Keratinocyte (primary cell): ENCODE data around the gene NGRN. TPM values are rescaled to one million over a fixed set of nuclear protein-coding genes. Genes with fewer than 3 reads are reported as not detected.
"Not testable (repeated sequence)": the region's sequence is repeated elsewhere in the genome, so short reads cannot be mapped to it uniquely, and the experiment has no call there.

ENCODE experiments used
- DNase-seq: peaks from one replicate; pipeline ENCODE4 v3.0.0-alpha.2; 2011; ENCODE audit warnings: low read depth, missing footprints, low spot score
- FAIRE-seq: peaks from 2 replicates; lab custom pipeline; 2011; peaks lifted over from hg19 to GRCh38; lab: Jason Lieb, UNC
- H2AFZ ChIP-seq: 2 replicates; pipeline ENCODE4 v1.6.0; 2012; ENCODE audit warnings: low read length, control low read depth, inconsistent platforms; ENCODE audit not compliant: control insufficient read depth
- H3K27ac ChIP-seq: 2 replicates; pipeline ENCODE4 v1.5.1; 2011; ENCODE audit warnings: low read length; ENCODE audit not compliant: control insufficient read depth, insufficient read depth
- H3K27me3 ChIP-seq: 3 replicates; pipeline ENCODE4 v1.6.0; 2011; ENCODE audit warnings: low read length; ENCODE audit not compliant: control insufficient read depth, insufficient read depth; ENCODE audit errors: extremely low read depth
- H3K36me3 ChIP-seq, 2 experiments: 2 replicates in 1 of 2; 3 replicates in 1 of 2; pipeline ENCODE4 v1.5.1; 2011; ENCODE audit warnings: low read length in 2 of 2, mild to moderate bottlenecking in 1 of 2; ENCODE audit not compliant: control insufficient read depth in 2 of 2, insufficient read depth in 2 of 2; ENCODE audit errors: extremely low read depth in 1 of 2
- H3K4me1 ChIP-seq: 3 replicates; pipeline ENCODE4 v1.5.1; 2011; ENCODE audit warnings: low read length; ENCODE audit not compliant: control insufficient read depth, insufficient read depth; ENCODE audit errors: extremely low read depth
- H3K4me2 ChIP-seq: 3 replicates; pipeline ENCODE4 v1.6.0; 2011; ENCODE audit warnings: low read depth, low read length; ENCODE audit not compliant: control insufficient read depth, insufficient read depth; ENCODE audit errors: extremely low read depth
- H3K4me3 ChIP-seq, 3 experiments: fragments of 200-600 bp in 1 of 3; sonication (generic) in 1 of 3; 2 replicates in 2 of 3; 3 replicates in 1 of 3; pipeline ENCODE4 v1.5.1; 2011 to 2016; ENCODE audit warnings: low read length in 3 of 3, mild to moderate bottlenecking in 3 of 3, control low read depth in 2 of 3, inconsistent platforms in 1 of 3, low read depth in 1 of 3, mixed read lengths in 1 of 3, mixed run types in 1 of 3, moderate library complexity in 1 of 3; ENCODE audit not compliant: control insufficient read depth in 2 of 3, insufficient read depth in 2 of 3; ENCODE audit errors: extremely low read depth in 1 of 3
- H3K79me2 ChIP-seq: 2 replicates; pipeline ENCODE4 v1.6.0; 2012; ENCODE audit warnings: low read length; ENCODE audit not compliant: control insufficient read depth, insufficient read depth
- H3K9ac ChIP-seq: 3 replicates; pipeline ENCODE4 v1.6.0; 2011; ENCODE audit warnings: low read length; ENCODE audit not compliant: control insufficient read depth, insufficient read depth; ENCODE audit errors: extremely low read depth
- H3K9me1 ChIP-seq: 3 replicates; pipeline ENCODE4 v1.6.0; 2011; ENCODE audit warnings: low read length; ENCODE audit not compliant: control insufficient read depth, insufficient read depth; ENCODE audit errors: extremely low read depth
- H3K9me3 ChIP-seq: 2 replicates; pipeline ENCODE4 v1.5.1; 2012; ENCODE audit warnings: low read depth, low read length; ENCODE audit not compliant: control insufficient read depth
- H4K20me1 ChIP-seq: 3 replicates; pipeline ENCODE4 v1.6.0; 2011; ENCODE audit warnings: low read length; ENCODE audit not compliant: control insufficient read depth, insufficient read depth; ENCODE audit errors: extremely low read depth
- EZH2 ChIP-seq: IDR thresholded peaks from one replicate; pipeline ENCODE4 v1.6.1; 2012; ENCODE audit warnings: inconsistent platforms, mild to moderate bottlenecking, low read length, moderate library complexity
- dilution Hi-C: fragments of 300-500 bp; cut with MboI; formaldehyde crosslinking; loops from one replicate; pipeline ENCODE4 v1.7.0; 2020; ENCODE audit warnings: low sequenced_read_pairs; ENCODE audit not compliant: extremely low pct_ligation_motif_present
- polyA plus RNA-seq, 5 experiments: library from polyadenylated mRNA; depleted of rRNA in 3 of 5; stranded (reverse) in 3 of 5; stranded (forward) in 1 of 5; unstranded in 1 of 5; fragments of >200 nt; gene quantifications; 1 replicate in 1 of 5; 2 replicates in 3 of 5; 3 replicates in 1 of 5; pipeline versions ENCODE4 v1.2.1 to v1.2.3, GENCODE V29; 2011 to 2012; ENCODE audit warnings: missing spikeins in 2 of 5, low read depth in 1 of 5, low replicate concordance in 1 of 5
- TF ChIP-seq, protein P1 (sequence below), 3 experiments: IDR thresholded peaks in 1 of 3; conservative IDR thresholded peaks in 1 of 3; optimal IDR thresholded peaks in 1 of 3; 2 replicates in 2 of 3; 3 replicates in 1 of 3; pipeline versions ENCODE3 to v1.5.1; 2011; ENCODE audit warnings: low read length in 3 of 3, mild to moderate bottlenecking in 3 of 3, moderate library complexity in 2 of 3, control low read depth in 1 of 3, inconsistent platforms in 1 of 3; ENCODE audit not compliant: insufficient read depth in 2 of 3; ENCODE audit errors: extremely low read depth in 1 of 3

Gene NGRN
- polyA plus RNA-seq, 1 donor (not counting 4 experiments of a cell fraction or from before 2014, with no cell fraction given), result 54.9 TPM

DNA sequence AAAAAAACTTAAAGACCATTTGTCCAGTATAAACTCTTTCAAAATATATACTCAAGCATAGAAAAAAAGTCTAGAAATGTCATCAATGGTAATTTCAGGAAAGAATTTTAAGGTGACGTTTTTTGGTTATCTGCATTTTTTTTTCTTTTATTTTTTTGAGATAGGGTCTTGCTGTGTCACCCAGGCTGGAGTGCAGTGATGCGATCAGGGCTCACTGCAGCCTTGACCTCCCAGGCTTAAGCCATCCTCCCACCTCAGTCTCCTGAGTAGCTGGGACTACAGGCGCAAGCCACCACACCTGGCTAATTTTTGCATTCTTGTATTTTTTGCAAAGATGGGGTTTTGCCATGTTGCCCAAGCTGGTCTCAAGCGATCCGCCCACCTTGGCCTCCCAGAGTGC, 15.3 kb downstream of the NGRN start:
- H3K9me3 ChIP-seq, H3K36me3 ChIP-seq, H3K27ac ChIP-seq, H3K79me2 ChIP-seq, H3K4me2 ChIP-seq, H3K27me3 ChIP-seq, FAIRE-seq, H3K9ac ChIP-seq, DNase-seq, H3K4me1 ChIP-seq, H2AFZ ChIP-seq, H4K20me1 ChIP-seq, H3K9me1 ChIP-seq, H3K4me3 ChIP-seq, dilution Hi-C loops: not testable (repeated sequence)

- dilution Hi-C loops, H3K4me3 ChIP-seq, H3K79me2 ChIP-seq, H3K4me1 ChIP-seq, FAIRE-seq, H2AFZ ChIP-seq, H3K27ac ChIP-seq, H3K36me3 ChIP-seq, DNase-seq, H4K20me1 ChIP-seq, H3K9me3 ChIP-seq, H3K9ac ChIP-seq, H3K9me1 ChIP-seq, H3K27me3 ChIP-seq, H3K4me2 ChIP-seq: not testable (repeated sequence)
Measured at GRCh38 chr15:90281637-90282036, 16.2 kb downstream of the NGRN start.

GRCh38 chr15:90286678-90287077, 21.2 kb downstream of the NGRN start:
- Histone ChIP-seq H3K27ac (no peak overlapping the region), H2AFZ (no peak overlapping the region), H3K36me3 (no peaks in the 10 kb centered on the region), H3K4me1 (no peaks in the 10 kb centered on the region), H3K79me2 (no peaks in the 10 kb centered on the region), H3K4me2 (no peak overlapping the region), H3K9me1 (no peaks in the 10 kb centered on the region), H4K20me1 (no peaks in the 10 kb centered on the region), H3K9ac (no peak overlapping the region), H3K9me3 (no peaks in the 10 kb centered on the region), H3K27me3 (no peaks in the 10 kb centered on the region), H3K4me3 (no peak overlapping the region)
- no peak for DNase-seq
- dilution Hi-C loops, result no loop called here
- no peak for TF ChIP-seq EZH2
- TF ChIP-seq, protein P1, sequence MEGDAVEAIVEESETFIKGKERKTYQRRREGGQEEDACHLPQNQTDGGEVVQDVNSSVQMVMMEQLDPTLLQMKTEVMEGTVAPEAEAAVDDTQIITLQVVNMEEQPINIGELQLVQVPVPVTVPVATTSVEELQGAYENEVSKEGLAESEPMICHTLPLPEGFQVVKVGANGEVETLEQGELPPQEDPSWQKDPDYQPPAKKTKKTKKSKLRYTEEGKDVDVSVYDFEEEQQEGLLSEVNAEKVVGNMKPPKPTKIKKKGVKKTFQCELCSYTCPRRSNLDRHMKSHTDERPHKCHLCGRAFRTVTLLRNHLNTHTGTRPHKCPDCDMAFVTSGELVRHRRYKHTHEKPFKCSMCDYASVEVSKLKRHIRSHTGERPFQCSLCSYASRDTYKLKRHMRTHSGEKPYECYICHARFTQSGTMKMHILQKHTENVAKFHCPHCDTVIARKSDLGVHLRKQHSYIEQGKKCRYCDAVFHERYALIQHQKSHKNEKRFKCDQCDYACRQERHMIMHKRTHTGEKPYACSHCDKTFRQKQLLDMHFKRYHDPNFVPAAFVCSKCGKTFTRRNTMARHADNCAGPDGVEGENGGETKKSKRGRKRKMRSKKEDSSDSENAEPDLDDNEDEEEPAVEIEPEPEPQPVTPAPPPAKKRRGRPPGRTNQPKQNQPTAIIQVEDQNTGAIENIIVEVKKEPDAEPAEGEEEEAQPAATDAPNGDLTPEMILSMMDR (optimal IDR thresholded peaks at IDR 0.05 in 1 of 3, IDR thresholded peaks at IDR 0.05 in 1 of 3, conservative IDR thresholded peaks at IDR 0.05 in 1 of 3; ENCODE audit: extremely low read depth in 1 of 3, insufficient read depth in 2 of 3, low read length in 3 of 3), result peak in 2 of 3 experiments; percentile 38 to 66
- no peak for FAIRE-seq
